GM13976 (cell line): Measurements from ENCODE around the gene FTSJ1.
"Not testable (repeated sequence)": the region's sequence is repeated elsewhere in the genome, so short reads cannot be mapped to it uniquely, and the experiment has no call there.

Source experiments
- DNase-seq: peaks from one replicate; pipeline ENCODE4 v3.0.0; 2012; ENCODE audit warnings: low spot score
- in situ Hi-C: fragments of 300-500 bp; cut with MboI; formaldehyde crosslinking; loops from one replicate; pipeline ENCODE4 v1.12.0; 2022; ENCODE audit warnings: low sequenced_read_pairs, mixed read lengths, inconsistent platforms; ENCODE audit not compliant: unreplicated experiment
- TF ChIP-seq, protein P1 (sequence below): IDR thresholded peaks from 2 replicates; pipeline ENCODE4 v1.5.1; 2012; ENCODE audit warnings: borderline replicate concordance, mild to moderate bottlenecking; ENCODE audit not compliant: insufficient read depth; ENCODE audit errors: extremely low read depth, missing control alignments, control extremely low read depth

Gene FTSJ1, protein sequence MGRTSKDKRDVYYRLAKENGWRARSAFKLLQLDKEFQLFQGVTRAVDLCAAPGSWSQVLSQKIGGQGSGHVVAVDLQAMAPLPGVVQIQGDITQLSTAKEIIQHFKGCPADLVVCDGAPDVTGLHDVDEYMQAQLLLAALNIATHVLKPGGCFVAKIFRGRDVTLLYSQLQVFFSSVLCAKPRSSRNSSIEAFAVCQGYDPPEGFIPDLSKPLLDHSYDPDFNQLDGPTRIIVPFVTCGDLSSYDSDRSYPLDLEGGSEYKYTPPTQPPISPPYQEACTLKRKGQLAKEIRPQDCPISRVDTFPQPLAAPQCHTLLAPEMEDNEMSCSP

DNA sequence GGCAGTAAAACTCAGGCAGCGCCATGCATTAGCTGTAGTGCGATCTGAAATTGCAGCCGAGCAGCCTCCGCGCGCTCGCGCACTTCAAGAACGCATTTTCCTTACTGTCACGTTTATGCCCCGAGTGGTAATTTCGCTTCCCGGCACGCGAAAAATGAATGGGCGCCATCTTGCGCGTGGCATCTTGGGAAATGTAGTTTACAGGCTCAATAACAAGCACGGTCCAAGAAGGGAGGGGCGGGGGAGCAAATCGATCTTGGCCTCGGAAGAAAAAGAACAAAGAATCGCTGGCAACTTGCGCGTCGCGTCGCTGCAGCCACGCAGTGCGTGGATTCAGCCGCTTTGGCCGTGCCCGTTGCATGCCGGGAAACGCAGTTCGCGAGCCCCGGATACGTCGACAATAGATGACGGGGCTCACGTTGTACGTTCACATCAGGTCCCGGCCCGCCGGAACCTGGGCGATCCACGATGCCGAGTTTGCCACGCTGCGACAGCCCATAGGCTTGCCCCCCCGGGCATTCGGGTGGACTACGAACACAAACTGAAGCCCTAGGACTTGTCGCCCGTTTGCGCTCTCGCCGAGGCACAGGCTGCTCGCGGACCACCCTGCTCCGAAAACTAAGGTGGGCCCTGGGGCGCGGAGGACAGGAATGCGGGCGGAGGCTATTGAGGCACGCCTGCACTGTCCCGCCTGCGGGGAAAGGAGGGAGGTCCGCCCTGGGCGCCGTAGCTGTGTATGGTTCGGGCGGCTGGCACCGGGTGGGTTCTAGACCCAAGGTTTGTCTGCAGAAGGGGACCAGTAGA lies at the start of gene FTSJ1:
Gene FTSJ1, plus strand, starts transcription at position 426 of the 804 bp plus-strand sequence. CDS start 1,849 bp downstream, outside the sequence.
- peak; percentile 87 for DNase-seq
- TF ChIP-seq, protein P1, sequence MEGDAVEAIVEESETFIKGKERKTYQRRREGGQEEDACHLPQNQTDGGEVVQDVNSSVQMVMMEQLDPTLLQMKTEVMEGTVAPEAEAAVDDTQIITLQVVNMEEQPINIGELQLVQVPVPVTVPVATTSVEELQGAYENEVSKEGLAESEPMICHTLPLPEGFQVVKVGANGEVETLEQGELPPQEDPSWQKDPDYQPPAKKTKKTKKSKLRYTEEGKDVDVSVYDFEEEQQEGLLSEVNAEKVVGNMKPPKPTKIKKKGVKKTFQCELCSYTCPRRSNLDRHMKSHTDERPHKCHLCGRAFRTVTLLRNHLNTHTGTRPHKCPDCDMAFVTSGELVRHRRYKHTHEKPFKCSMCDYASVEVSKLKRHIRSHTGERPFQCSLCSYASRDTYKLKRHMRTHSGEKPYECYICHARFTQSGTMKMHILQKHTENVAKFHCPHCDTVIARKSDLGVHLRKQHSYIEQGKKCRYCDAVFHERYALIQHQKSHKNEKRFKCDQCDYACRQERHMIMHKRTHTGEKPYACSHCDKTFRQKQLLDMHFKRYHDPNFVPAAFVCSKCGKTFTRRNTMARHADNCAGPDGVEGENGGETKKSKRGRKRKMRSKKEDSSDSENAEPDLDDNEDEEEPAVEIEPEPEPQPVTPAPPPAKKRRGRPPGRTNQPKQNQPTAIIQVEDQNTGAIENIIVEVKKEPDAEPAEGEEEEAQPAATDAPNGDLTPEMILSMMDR: no peak
- in situ Hi-C loops: no loop called here

DNA sequence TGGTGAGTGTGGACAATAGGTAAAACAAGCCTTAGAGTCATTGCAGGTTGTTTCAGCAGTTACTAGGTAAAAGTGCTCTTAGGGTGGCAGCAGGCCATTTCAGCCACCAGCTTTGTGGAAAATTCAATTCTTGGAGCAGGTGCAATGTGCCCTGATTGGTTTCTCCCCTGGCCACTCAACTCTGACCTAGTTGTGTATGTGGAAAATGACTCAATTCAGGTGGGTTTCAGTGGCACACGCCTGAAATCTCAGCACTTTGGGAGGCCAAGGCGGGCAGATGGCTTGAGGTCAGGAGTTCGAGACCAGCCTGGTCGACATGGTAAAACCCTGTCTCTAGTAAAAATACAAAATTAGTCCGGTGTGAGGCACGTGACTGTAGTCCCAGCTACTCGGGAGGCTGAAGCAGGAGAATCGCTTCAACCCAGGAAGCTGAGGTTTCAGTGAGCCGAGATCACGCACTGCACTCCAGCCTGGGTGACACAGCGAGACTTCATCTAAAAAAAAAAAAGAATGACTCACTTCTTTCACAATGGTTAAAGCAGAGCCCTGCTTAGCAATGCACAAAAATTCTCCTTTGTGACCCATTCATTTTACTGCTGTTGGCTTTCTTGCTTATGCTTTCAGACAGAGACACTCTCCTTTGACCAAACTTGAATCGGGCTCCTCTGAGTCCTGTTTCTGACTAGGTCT lies 48.8 kb upstream of the FTSJ1 start:
- in situ Hi-C loops, DNase-seq: not testable (repeated sequence)

DNA sequence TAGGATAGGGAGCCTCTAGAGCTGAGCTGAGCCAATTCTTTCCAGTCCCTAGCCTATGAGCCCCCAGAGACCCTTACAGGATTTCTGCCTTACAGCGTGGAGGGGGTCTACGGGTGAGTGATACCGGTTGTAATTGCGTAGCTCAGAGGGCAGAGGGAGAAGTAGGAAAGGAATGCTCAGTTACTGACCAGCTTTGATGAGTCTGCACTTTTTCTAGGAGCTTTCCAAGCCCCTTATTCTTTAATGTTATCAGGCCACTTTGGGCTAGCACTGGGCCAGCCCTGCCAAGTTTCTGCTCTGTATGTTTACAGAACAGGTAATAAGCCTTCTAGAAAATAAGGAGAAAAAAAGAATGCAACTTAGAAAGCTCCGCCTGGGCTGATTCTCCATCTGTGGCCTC lies 46.4 kb upstream of the FTSJ1 start:
- in situ Hi-C loops: not testable (repeated sequence)

DNA sequence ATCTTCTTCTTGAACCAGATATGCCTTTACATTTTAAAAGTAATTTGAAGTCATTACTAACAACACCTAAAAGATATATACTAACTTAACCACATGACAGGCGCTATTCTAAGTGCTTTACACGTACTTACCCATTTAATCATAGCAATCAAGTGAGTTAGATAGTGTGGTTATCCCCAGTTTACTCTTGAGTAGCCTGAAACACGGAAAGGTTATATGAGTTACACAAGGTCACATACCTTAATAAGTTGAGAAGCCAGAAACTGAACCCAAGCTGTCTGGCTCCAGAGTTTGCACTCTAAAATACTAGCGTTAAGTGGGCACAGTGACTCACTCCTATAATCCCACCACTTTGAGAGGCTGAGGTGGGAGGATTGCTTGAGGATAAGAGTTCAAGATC lies 45.8 kb upstream of the FTSJ1 start:
- DNase-seq, in situ Hi-C loops: not testable (repeated sequence)

More for the DNA sequence above, 46.4 kb upstream of the FTSJ1 start:
- not testable (repeated sequence) for DNase-seq

DNA sequence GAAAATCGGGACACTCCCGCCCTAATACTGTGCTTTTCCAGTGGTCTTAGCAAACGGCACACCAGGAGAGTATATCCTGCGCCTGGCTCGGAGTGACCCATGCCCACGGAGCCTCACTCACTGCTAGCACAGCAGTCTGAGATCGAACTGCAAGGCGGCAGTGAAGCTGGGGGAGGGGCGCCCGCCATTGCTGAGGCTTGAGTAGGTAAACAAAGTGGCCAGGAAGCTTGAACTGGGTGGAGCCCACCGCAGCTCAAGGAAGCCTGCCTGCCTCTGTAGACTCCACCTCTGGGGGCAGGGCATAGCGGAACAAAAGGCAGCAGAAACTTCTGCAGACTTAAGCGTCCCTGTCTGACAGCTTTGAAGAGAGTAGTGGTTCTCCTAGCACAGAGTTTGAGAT lies 42.3 kb upstream of the FTSJ1 start:
- DNase-seq, in situ Hi-C loops: not testable (repeated sequence)

DNA sequence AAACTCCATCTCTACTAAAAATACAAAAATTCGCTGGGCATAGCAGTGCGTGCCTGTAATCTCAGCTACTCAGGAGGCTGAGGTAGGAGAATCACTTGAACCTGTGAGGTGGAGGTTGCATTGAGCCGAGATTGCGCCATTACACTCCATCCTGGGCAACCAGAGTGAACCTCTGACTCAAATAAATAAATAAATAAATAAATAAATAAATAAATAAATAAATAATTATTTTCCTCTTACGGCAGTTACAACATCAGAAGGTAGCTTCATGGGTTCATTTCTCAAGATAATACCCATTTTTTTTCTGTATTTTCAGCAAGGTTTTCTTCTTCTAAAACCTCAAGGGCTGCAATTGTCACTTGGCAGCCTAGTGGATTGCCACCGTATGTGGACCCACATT lies 28.8 kb upstream of the FTSJ1 start:
- in situ Hi-C loops, DNase-seq: not testable (repeated sequence)

DNA sequence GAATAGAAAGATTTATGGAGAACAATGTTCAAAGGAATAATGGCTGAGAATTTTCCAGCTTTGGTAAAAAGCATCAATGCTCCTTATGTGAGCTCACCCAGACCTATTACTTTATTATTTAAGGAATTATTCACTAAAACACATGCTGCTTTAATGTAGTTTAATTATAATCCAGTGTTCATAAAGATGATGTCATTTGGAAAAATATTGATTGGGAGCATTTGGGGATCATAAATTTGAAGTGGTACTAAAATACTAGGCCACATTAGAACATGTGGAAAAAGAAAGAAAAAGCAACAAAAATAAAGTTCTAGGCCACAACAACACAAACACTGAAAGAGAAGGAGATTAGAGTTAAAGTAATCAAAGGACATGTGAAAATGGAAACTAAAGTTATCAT lies 25.9 kb upstream of the FTSJ1 start:
- TF ChIP-seq, protein P1: no peak
- in situ Hi-C loops: loop anchor here (25.0 kb wide), 1 partner anchor 363 kb away; no protein-coding TSS in a partner anchor
- no peak for DNase-seq

DNA sequence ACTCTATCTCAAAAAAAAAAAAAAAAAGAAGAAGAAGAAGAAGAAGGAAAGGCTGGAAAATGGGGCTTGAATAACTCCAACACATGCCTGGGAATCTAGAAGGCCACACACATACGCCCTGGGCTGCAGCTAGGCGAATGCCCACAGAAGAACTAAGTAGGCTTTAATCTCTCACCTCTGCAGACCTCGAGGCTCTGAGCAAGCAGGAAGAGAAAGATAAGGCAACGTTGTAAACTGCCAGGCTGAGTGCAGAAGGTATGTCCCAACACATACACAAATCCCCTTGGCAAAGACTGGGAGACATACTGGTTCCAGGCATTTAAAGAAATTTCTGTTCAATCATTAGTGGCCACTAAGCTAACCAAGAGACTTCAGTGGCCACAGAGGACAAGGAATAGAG lies 24.3 kb upstream of the FTSJ1 start:
- TF ChIP-seq, protein P1: no peak
- no peak for DNase-seq
- in situ Hi-C loops: loop anchor here (25.0 kb wide), 1 partner anchor 364 kb away; no protein-coding TSS in a partner anchor

DNA sequence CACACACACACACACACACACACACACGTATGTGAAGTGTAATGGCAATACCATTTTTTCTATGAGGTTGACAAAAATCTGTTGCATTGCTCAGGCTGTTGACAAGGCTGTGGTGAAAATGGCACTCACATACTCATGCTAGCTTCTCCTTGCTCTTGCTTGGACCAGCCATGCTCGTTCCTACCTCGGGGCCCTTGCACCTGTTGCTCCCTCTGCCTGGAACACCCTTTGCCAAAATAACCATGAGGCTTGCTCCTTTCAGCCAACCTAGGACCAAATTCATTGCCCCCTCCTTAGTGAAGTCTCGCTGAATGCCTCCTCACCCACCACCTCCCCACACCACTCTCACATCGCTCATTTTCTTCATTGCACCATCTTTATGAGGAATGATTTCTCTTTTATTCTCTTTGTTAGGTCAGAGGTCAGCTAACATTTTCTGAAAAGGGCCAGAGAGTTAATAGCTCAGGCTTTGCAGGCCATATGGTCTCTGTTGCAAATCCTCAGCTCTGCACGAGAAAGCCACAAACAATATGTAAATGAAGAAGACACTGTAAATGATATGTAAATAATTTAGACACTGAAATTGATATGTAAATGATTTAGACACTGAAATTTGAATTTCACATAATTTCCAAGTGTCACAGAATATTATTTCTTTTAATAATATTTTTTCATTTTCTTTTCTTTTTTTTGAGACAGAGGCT lies 19.2 kb upstream of the FTSJ1 start:
- TF ChIP-seq, protein P1: no peak
- DNase-seq: no peak
- in situ Hi-C loops: loop anchor here (25.0 kb wide), 1 partner anchor 369 kb away; no protein-coding TSS in a partner anchor
